Mesendoderm (in vitro differentiated cells): ENCODE measurements around the gene RECQL5.

Source experiments
- DNase-seq: peaks from one replicate; pipeline ENCODE4 v3.0.0; 2013
- H2AK5ac ChIP-seq: 2 replicates; pipeline ENCODE4 v1.6.1; 2013; ENCODE audit warnings: low read length, inconsistent platforms
- H2BK120ac ChIP-seq: 2 replicates; pipeline ENCODE4 v1.6.1; 2013; ENCODE audit warnings: low read depth, mild to moderate bottlenecking, low read length, moderate library complexity, mixed read lengths
- H2BK15ac ChIP-seq: replicated peaks from 2 replicates; pipeline ENCODE4 v1.6.1; 2013; ENCODE audit warnings: low read depth, mild to moderate bottlenecking, moderate library complexity
- H2BK5ac ChIP-seq: 2 replicates; pipeline ENCODE4 v1.6.1; 2013; ENCODE audit warnings: low read length, inconsistent platforms
- H3K18ac ChIP-seq: 2 replicates; pipeline ENCODE4 v1.6.1; 2013; ENCODE audit warnings: mild to moderate bottlenecking, low read length, mixed read lengths
- H3K23ac ChIP-seq: one replicate; pipeline ENCODE4 v1.6.1; 2013; ENCODE audit warnings: low read length
- H3K27ac ChIP-seq: 2 replicates; pipeline ENCODE4 v1.5.1; 2013; ENCODE audit warnings: low read depth, mild to moderate bottlenecking, inconsistent platforms, low read length, moderate library complexity
- H3K27me3 ChIP-seq: 2 replicates; pipeline ENCODE4 v1.6.1; 2013; ENCODE audit warnings: low read length, control low read depth, mild to moderate bottlenecking, inconsistent platforms; ENCODE audit not compliant: insufficient read depth, poor library complexity
- H3K36me3 ChIP-seq: 2 replicates; pipeline ENCODE4 v1.6.1; 2013; ENCODE audit warnings: low read length, inconsistent platforms; ENCODE audit not compliant: control insufficient read depth, insufficient read depth
- H3K4ac ChIP-seq: one replicate; pipeline ENCODE4 v1.6.1; 2013; ENCODE audit warnings: low read depth, mild to moderate bottlenecking, low read length, moderate library complexity
- H3K4me1 ChIP-seq: 2 replicates; pipeline ENCODE4 v1.6.1; 2013; ENCODE audit warnings: low read depth, low read length, inconsistent platforms; ENCODE audit not compliant: control insufficient read depth
- H3K4me2 ChIP-seq: 2 replicates; pipeline ENCODE4 v1.6.1; 2013; ENCODE audit warnings: low read length
- H3K4me3 ChIP-seq: 2 replicates; pipeline ENCODE4 v1.5.1; 2013; ENCODE audit warnings: mild to moderate bottlenecking, low read length
- H3K56ac ChIP-seq: one replicate; pipeline ENCODE4 v1.6.1; 2013; ENCODE audit warnings: low read length
- H3K79me1 ChIP-seq: 2 replicates; pipeline ENCODE4 v1.6.1; 2013; ENCODE audit warnings: low read length, inconsistent platforms
- H3K79me2 ChIP-seq: 2 replicates; pipeline ENCODE4 v1.6.1; 2013; ENCODE audit warnings: mild to moderate bottlenecking, low read length; ENCODE audit not compliant: control insufficient read depth, insufficient read depth
- H3K9ac ChIP-seq: 2 replicates; pipeline ENCODE4 v1.6.1; 2013; ENCODE audit warnings: low read length, inconsistent platforms
- H4K5ac ChIP-seq: one replicate; pipeline ENCODE4 v1.6.1; 2013; ENCODE audit warnings: low read length
- H4K8ac ChIP-seq: one replicate; pipeline ENCODE4 v1.6.1; 2013; ENCODE audit warnings: low read depth, mild to moderate bottlenecking, control low read depth, low read length, moderate library complexity
- WGBS: extraction: QIAGEN DNeasy Blood & Tissue Kit; methylation state at CpG from one replicate; pipeline ENCODE4 v1.1.7; 2013; ENCODE audit warnings: low lambda C conversion rate, missing lambda C conversion rate; ENCODE audit not compliant: insufficient coverage; ENCODE audit errors: extremely low coverage; 5-methylcytosine and 5-hydroxymethylcytosine counted together

RECQL5 gene

DNA sequence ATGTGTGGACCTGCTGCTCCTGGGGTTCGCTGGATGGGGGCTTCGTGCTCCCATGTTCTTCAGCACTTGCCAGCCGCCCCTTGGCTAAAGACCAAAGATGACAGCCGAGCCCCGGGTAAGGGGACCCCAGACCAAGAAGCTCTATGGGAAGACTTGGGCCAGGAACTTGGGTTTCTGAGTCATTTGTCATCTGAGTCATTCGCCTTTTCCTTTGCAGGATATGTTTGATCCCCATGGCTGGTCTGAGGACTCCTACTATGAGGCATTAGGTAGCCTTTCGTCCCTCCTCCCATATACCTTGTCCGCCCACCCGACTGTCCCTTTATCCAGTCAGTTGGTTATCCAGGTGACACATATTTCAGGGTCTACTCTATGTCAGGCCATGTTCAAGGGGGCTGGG, 36.6 kb upstream of the RECQL5 start:
- H3K27me3 ChIP-seq: no peaks in the 10 kb centered on the region
- H3K4me2 ChIP-seq: no peak overlapping the region
- no peak overlapping the region for H4K5ac ChIP-seq
- H3K23ac ChIP-seq: no peak overlapping the region
- no peak overlapping the region for H3K4me3 ChIP-seq
- no peak overlapping the region for H2BK5ac ChIP-seq
- no peak overlapping the region for H3K18ac ChIP-seq
- H3K4ac ChIP-seq: no peak overlapping the region
- no peak overlapping the region for H4K8ac ChIP-seq
- peaks cover 25% of the 10 kb centered on the region for H3K36me3 ChIP-seq
- H3K79me1 ChIP-seq: no peaks in the 10 kb centered on the region
- H3K9ac ChIP-seq: no peak overlapping the region
- no peak overlapping the region for H3K56ac ChIP-seq
- H3K27ac ChIP-seq: no peak overlapping the region
- no CpG with 5 or more reads among the region's 9 CpGs for WGBS
- no peaks in the 10 kb centered on the region for H3K4me1 ChIP-seq
- H2BK120ac ChIP-seq: no peak overlapping the region
- no peak for DNase-seq
- H2AK5ac ChIP-seq: no peak overlapping the region
- no peak overlapping the region for H2BK15ac ChIP-seq
- H3K79me2 ChIP-seq: no peaks in the 10 kb centered on the region

DNA sequence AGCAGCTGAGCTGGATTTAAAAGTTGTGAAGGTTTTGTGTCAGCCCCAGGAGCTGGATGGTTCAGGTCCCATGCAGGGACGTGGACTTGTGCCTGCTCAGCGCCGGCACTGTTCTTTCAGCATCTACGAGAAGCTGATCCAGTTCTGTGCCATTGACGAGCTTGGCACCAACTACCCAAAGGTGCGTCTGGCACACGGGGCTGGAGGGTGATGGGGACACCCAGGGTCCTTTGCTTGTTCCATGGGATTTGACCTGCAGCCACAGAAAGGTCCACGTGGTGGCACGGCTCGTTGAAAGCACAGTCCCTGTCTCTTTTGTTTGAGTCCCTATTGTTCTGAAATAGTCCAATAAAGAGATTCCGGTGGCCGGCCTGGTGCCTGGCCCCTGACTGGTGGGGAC, 36.2 kb upstream of the RECQL5 start:
- no CpG with 5 or more reads among the region's 12 CpGs for WGBS

GRCh38 chr17:75701288-75701687, 34.3 kb upstream of the RECQL5 start:
- no peak overlapping the region for H2BK120ac ChIP-seq
- no peak overlapping the region for H3K23ac ChIP-seq
- H3K4me1 ChIP-seq: no peaks in the 10 kb centered on the region
- H3K56ac ChIP-seq: no peak overlapping the region
- no peak overlapping the region for H4K5ac ChIP-seq
- no peak overlapping the region for H4K8ac ChIP-seq
- H3K27me3 ChIP-seq: no peaks in the 10 kb centered on the region
- no peaks in the 10 kb centered on the region for H3K79me2 ChIP-seq
- H3K9ac ChIP-seq: no peak overlapping the region
- no peak overlapping the region for H2AK5ac ChIP-seq
- no peak overlapping the region for H3K27ac ChIP-seq
- no peak overlapping the region for H3K4me3 ChIP-seq
- DNase-seq: no peak
- no peak overlapping the region for H3K4me2 ChIP-seq
- WGBS: no CpG with 5 or more reads among the region's 10 CpGs
- no peak overlapping the region for H3K4ac ChIP-seq
- H3K36me3 ChIP-seq: peaks cover 23% of the 10 kb centered on the region
- H3K18ac ChIP-seq: no peak overlapping the region
- H2BK15ac ChIP-seq: no peak overlapping the region
- H2BK5ac ChIP-seq: no peak overlapping the region
- peaks cover 3% of the 10 kb centered on the region for H3K79me1 ChIP-seq

More for the DNA sequence above, 36.2 kb upstream of the RECQL5 start:
- no peak overlapping the region for H2AK5ac ChIP-seq
- H3K4me2 ChIP-seq: no peak overlapping the region
- no peak overlapping the region for H3K18ac ChIP-seq
- H3K27ac ChIP-seq: no peak overlapping the region
- no peak overlapping the region for H3K23ac ChIP-seq
- no peaks in the 10 kb centered on the region for H3K4me1 ChIP-seq
- no peak overlapping the region for H2BK15ac ChIP-seq
- H3K36me3 ChIP-seq: peaks cover 25% of the 10 kb centered on the region
- DNase-seq: no peak
- H2BK120ac ChIP-seq: no peak overlapping the region
- H3K4me3 ChIP-seq: no peak overlapping the region
- H4K8ac ChIP-seq: no peak overlapping the region
- no peak overlapping the region for H4K5ac ChIP-seq
- H3K4ac ChIP-seq: no peak overlapping the region
- no peaks in the 10 kb centered on the region for H3K27me3 ChIP-seq
- H3K79me1 ChIP-seq: no peaks in the 10 kb centered on the region
- H3K56ac ChIP-seq: no peak overlapping the region
- no peak overlapping the region for H3K9ac ChIP-seq
- no peaks in the 10 kb centered on the region for H3K79me2 ChIP-seq
- no peak overlapping the region for H2BK5ac ChIP-seq

GRCh38 chr17:75698659-75699058, 31.7 kb upstream of the RECQL5 start:
- Histone ChIP-seq H3K79me1 (peaks cover 6% of the 10 kb centered on the region), H2BK120ac (no peak overlapping the region), H2BK5ac (no peak overlapping the region), H3K4me1 (no peaks in the 10 kb centered on the region), H3K27ac (no peak overlapping the region), H3K56ac (no peak overlapping the region), H3K4me3 (no peak overlapping the region), H3K23ac (no peak overlapping the region), H3K36me3 (peaks cover 26% of the 10 kb centered on the region), H3K27me3 (no peaks in the 10 kb centered on the region), H4K5ac (no peak overlapping the region), H3K9ac (no peak overlapping the region), H3K4ac (no peak overlapping the region), H4K8ac (no peak overlapping the region), H3K18ac (no peak overlapping the region), H2BK15ac (no peak overlapping the region), H2AK5ac (no peak overlapping the region), H3K4me2 (no peak overlapping the region), H3K79me2 (no peaks in the 10 kb centered on the region)
- DNase-seq: no peak
- WGBS: no CpG with 5 or more reads among the region's 3 CpGs

DNA sequence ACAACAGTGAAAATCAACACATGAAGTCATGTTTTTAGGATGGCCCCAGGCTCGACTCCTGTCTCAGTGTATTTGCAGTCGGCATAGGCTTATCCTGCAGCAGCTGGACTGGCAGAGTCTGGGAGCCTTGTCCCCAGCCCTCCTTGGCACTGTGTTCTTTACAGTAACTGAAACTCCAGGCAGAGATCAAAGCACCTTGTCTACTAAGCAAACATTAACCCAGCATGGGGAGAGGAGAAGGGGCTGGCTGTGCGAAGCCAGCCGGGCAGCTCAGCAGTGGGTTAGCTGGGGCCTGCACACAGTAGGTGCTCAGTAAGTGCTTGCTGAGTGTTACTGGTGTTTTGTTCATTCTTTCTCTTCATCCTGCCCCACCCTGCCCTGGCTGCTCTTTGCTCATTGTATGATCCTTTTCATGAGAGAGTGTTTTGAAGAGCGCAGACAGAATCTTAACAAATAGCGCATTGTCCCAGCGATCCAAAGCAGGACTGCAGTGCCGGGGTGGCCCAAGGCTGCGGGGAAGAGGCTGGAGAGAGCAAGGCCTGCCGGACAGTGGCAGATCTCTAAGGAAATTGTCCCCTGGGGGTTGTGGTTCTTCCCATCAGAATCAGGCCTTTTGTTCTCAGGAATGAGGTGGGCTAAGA, 30.8 kb upstream of the RECQL5 start:
- no peak overlapping the region for H3K18ac ChIP-seq
- no peak overlapping the region for H3K4ac ChIP-seq
- no peak overlapping the region for H3K4me3 ChIP-seq
- peaks cover 2% of the 10 kb centered on the region for H3K4me1 ChIP-seq
- no peak overlapping the region for H3K4me2 ChIP-seq
- H3K27me3 ChIP-seq: no peaks in the 10 kb centered on the region
- no peak overlapping the region for H4K8ac ChIP-seq
- no peak overlapping the region for H3K27ac ChIP-seq
- H2AK5ac ChIP-seq: no peak overlapping the region
- no peak overlapping the region for H2BK120ac ChIP-seq
- no peak overlapping the region for H3K56ac ChIP-seq
- H3K79me2 ChIP-seq: no peaks in the 10 kb centered on the region
- no peak overlapping the region for H3K23ac ChIP-seq
- H2BK15ac ChIP-seq: no peak overlapping the region
- DNase-seq: no peak
- no peak overlapping the region for H2BK5ac ChIP-seq
- H3K36me3 ChIP-seq: peaks cover 28% of the 10 kb centered on the region
- no peak overlapping the region for H3K9ac ChIP-seq
- no peak overlapping the region for H4K5ac ChIP-seq
- WGBS: no CpG with 5 or more reads among the region's 10 CpGs
- peaks cover 6% of the 10 kb centered on the region for H3K79me1 ChIP-seq

- Histone ChIP-seq H3K27ac (no peak overlapping the region), H3K4me3 (no peak overlapping the region), H3K9ac (no peak overlapping the region), H3K56ac (no peak overlapping the region), H3K4me1 (peaks cover 2% of the 10 kb centered on the region), H2BK120ac (no peak overlapping the region), H2AK5ac (no peak overlapping the region), H4K8ac (no peak overlapping the region), H3K4me2 (no peak overlapping the region), H3K36me3 (peaks cover 21% of the 10 kb centered on the region), H3K18ac (no peak overlapping the region), H3K79me1 (peaks cover 16% of the 10 kb centered on the region), H3K4ac (no peak overlapping the region), H4K5ac (no peak overlapping the region), H2BK5ac (no peak overlapping the region), H3K27me3 (no peaks in the 10 kb centered on the region), H2BK15ac (no peak overlapping the region), H3K79me2 (no peaks in the 10 kb centered on the region), H3K23ac (no peak overlapping the region)
- no peak for DNase-seq
- WGBS: no CpG with 5 or more reads among the region's 12 CpGs
Observed at GRCh38 chr17:75695830-75696271, 28.9 kb upstream of the RECQL5 start.
